Activated CD8-positive, alpha-beta memory T cell treated with anti-CD3 and anti-CD28 coated beads for 48 hours (primary cell): ENCODE measurements around the gene MR1.

ENCODE experiments used
- DNase-seq, 3 experiments: peaks; one replicate each; pipeline ENCODE4 v3.0.0-alpha.2; 2020; ENCODE audit warnings: low read depth in 2 of 3, low spot score in 2 of 3

Gene MR1

DNA sequence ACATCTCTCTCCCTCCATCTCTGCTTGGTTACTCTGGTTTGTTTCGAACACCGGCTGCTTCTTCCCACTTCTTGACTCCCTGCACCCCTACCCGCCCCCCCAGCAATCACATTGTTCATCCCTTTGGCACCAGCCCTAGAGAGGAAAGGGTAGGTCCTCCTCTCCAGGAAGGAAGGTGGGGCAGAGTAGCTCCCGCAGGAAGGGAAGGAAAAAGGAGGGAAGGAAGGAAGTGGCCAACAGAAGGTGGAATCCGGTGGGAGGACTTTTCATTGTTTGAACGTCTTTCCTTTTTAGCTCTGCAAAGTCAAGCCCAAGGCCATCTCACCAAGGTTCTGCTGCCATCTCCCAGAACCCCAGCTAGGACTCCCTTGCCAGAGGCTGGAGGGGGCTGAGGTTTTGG is 72.7 kb downstream of the MR1 start:
- DNase-seq: no peak

DNA sequence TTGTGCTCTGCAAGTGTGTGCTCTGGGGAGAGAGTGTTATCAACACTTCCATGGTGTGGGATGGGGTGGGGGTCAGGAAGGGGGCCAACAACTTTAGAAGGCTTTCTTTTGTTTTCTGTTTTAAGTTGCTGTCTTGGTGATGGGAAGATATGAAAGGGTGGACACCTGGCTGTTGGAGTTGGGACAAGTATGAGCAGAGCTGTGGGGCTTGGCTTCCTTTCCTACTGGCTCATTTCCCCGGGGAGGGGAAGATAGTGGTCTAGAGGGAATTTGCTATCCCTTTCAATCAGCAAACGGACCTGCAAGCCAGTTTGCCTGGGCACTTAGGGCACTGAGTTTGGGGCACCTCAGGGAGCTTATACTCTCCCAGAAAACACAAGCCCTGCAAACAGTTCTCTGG is 73.9 kb downstream of the MR1 start:
- DNase-seq: no peak

DNA sequence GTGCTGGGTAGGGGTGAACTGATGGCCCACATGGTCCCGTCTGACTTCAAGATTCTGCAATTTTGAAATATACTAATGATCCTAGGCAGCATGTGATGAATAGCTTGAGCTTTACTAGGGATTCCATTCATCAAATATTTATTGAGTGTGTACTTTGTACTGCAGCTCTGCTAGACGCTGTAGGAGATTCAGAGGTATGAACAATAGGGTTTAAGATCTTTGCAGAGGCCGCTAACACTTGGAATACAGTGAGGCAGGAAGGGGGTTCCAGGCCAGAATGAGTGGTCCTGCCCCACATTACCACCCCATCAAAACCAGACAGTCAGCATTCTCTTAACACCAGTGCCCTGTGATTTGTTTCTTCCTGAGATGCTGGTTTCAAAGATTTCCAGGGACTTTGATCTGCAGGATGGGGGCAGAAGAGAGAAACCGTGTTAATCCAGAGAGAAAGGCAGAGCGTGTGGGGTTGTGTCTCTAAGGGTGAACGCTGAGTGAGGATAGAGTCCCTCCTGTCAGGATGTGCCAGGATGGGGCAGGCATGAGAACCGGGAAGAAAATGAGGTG is 74.6 kb downstream of the MR1 start:
- no peak for DNase-seq

DNA sequence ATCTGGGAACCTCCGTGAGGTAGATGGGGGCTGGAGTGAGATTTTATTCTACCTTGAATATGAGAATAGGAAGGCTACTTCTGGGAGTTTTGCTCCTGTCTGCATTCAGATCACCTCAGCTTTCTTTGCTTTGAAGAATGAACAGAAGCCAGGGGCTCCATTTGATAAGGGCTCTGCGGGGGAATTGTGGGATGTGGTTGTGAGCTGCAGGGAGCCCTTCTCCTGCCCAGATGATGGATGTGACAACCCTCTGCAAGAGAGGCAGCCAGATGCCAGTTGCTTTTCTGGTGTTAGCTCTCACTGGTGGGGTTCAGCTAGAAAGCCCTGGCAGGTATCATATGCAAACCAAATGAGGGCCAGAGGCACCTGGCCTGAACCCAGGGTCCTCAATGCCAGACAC is 76.2 kb downstream of the MR1 start:
- DNase-seq: no peak
